Endothelial cell of umbilical vein (primary cell): ENCODE measurements around the gene CD2AP. TPM values are rescaled to one million over a fixed set of nuclear protein-coding genes. Genes with fewer than 3 reads are reported as not detected.

ENCODE experiments used
- BruUV-seq: library from RNA; stranded (reverse); fragments of 400-500 nt; replicated peaks from 2 replicates; lab custom pipeline; 2021; lab: Mats Ljungman, UMichigan
- CTCF ChIA-PET: fragments of 300-600, 350-600 bp; sonication (Branson Sonifier 250); formaldehyde crosslinking; loops from one replicate; lab custom pipeline; 2021; ENCODE audit warnings: antibody characterized with exemption, inconsistent platforms; lab: Charles Lee
- POLR2A ChIA-PET: fragments of 300-600, 350-600 bp; sonication (Branson Sonifier 250); formaldehyde crosslinking; loops from one replicate; lab custom pipeline; 2021; ENCODE audit warnings: antibody characterized with exemption, inconsistent platforms; lab: Charles Lee
- DNase-seq: peaks from one replicate; pipeline ENCODE4 v3.0.0-alpha.2; 2011; ENCODE audit warnings: low read depth, low spot score
- FAIRE-seq: peaks from 2 replicates; lab custom pipeline; 2011; peaks lifted over from hg19 to GRCh38; lab: Jason Lieb, UNC
- H2AFZ ChIP-seq: 2 replicates; pipeline ENCODE4 v1.6.0; 2012; ENCODE audit warnings: low read depth, low read length, control low read depth, inconsistent platforms
- H3K27ac ChIP-seq: 2 replicates; pipeline ENCODE4 v1.5.1; 2011; ENCODE audit warnings: low read depth, mild to moderate bottlenecking, control low read depth, low read length, moderate library complexity; ENCODE audit not compliant: insufficient read depth
- H3K27me3 ChIP-seq, 2 experiments: 2 replicates each; pipeline versions ENCODE4 v1.6.0 to v1.6.1; 2011; ENCODE audit warnings: low read length in 2 of 2, mixed read lengths in 1 of 2; ENCODE audit not compliant: control insufficient read depth in 2 of 2, insufficient read depth in 2 of 2
- H3K36me3 ChIP-seq, 2 experiments: 2 replicates in 1 of 2; 3 replicates in 1 of 2; pipeline ENCODE4 v1.5.1; 2011; ENCODE audit warnings: low read length in 2 of 2, mild to moderate bottlenecking in 1 of 2, moderate library complexity in 1 of 2; ENCODE audit not compliant: control insufficient read depth in 2 of 2, insufficient read depth in 2 of 2; ENCODE audit errors: extremely low read depth in 1 of 2
- H3K4me1 ChIP-seq: 3 replicates; pipeline ENCODE4 v1.5.1; 2011; ENCODE audit warnings: mild to moderate bottlenecking, low read length; ENCODE audit not compliant: control insufficient read depth, insufficient read depth; ENCODE audit errors: extremely low read depth
- H3K4me2 ChIP-seq: 2 replicates; pipeline ENCODE4 v1.6.1; 2011; ENCODE audit warnings: low read length, control low read depth, mixed read lengths; ENCODE audit not compliant: insufficient read depth
- H3K4me3 ChIP-seq, 3 experiments: fragments of 200-600 bp in 1 of 3; sonication (generic), shearing (Covaris generic) in 1 of 3; replicated peaks in 1 of 3; 2 replicates each; pipeline ENCODE4 v1.5.1; 2011 to 2016; ENCODE audit warnings: control low read depth in 3 of 3, low read length in 3 of 3, mild to moderate bottlenecking in 2 of 3, inconsistent platforms in 1 of 3, low read depth in 1 of 3, moderate library complexity in 1 of 3; ENCODE audit not compliant: insufficient read depth in 1 of 3
- H3K79me2 ChIP-seq: 2 replicates; pipeline ENCODE4 v1.6.0; 2012; ENCODE audit warnings: low read length, inconsistent platforms; ENCODE audit not compliant: control insufficient read depth, insufficient read depth
- H3K9ac ChIP-seq: replicated peaks from 2 replicates; pipeline ENCODE3; 2011; ENCODE audit warnings: low read length, control low read depth; ENCODE audit not compliant: insufficient read depth; ENCODE audit errors: extremely low read depth
- H3K9me1 ChIP-seq: replicated peaks from 3 replicates; pipeline ENCODE4 v1.6.0; 2011; ENCODE audit warnings: mild to moderate bottlenecking, low read length; ENCODE audit not compliant: control insufficient read depth, insufficient read depth; ENCODE audit errors: extremely low read depth
- H3K9me3 ChIP-seq: replicated peaks from 2 replicates; pipeline ENCODE4 v1.5.1; 2012; ENCODE audit warnings: low read length, inconsistent platforms; ENCODE audit not compliant: control insufficient read depth, insufficient read depth
- H4K20me1 ChIP-seq: replicated peaks from 2 replicates; pipeline ENCODE3; 2011; ENCODE audit warnings: mild to moderate bottlenecking, low read length; ENCODE audit not compliant: control insufficient read depth, insufficient read depth; ENCODE audit errors: extremely low read depth
- EZH2 ChIP-seq: IDR thresholded peaks from 2 replicates; pipeline ENCODE4 v1.6.1; 2012; ENCODE audit warnings: borderline replicate concordance, low read depth, mild to moderate bottlenecking, moderate library complexity, low read length, inconsistent platforms; ENCODE audit not compliant: severe bottlenecking
- FOS ChIP-seq: IDR thresholded peaks from 2 replicates; pipeline ENCODE4 v1.6.1; 2011; ENCODE audit warnings: mild to moderate bottlenecking, low read length, moderate library complexity, borderline replicate concordance; ENCODE audit not compliant: insufficient read depth
- GATA2 ChIP-seq: IDR thresholded peaks from 2 replicates; pipeline ENCODE4 v1.7.0; 2011; ENCODE audit warnings: low read depth, mild to moderate bottlenecking, moderate library complexity, mixed read lengths, low read length; ENCODE audit not compliant: insufficient read length, insufficient read depth
- JUN ChIP-seq: IDR thresholded peaks from 2 replicates; pipeline ENCODE4 v1.6.1; 2011; ENCODE audit warnings: borderline replicate concordance, low read depth; ENCODE audit not compliant: insufficient read length, insufficient read depth
- MYC ChIP-seq: IDR thresholded peaks from one replicate; pipeline ENCODE4 v1.6.1; 2011; ENCODE audit warnings: mild to moderate bottlenecking, low read depth, low read length
- POLR2A ChIP-seq: IDR thresholded peaks from 2 replicates; pipeline ENCODE4 v1.6.1; 2012; ENCODE audit warnings: low read depth, mild to moderate bottlenecking, control low read depth, low read length
- POLR2AphosphoS5 ChIP-seq: IDR thresholded peaks from 2 replicates; pipeline ENCODE4 v1.6.1; 2012; ENCODE audit warnings: low read depth, mild to moderate bottlenecking, control low read depth, low read length, moderate library complexity; ENCODE audit not compliant: insufficient read depth
- dilution Hi-C: fragments of 300-500 bp; cut with MboI; formaldehyde crosslinking; loops from one replicate; pipeline ENCODE4 v1.15.0; 2019; ENCODE audit warnings: low sequenced_read_pairs; ENCODE audit not compliant: extremely low pct_ligation_motif_present
- intact Hi-C: fragments of 100-400 bp; cut with micrococcal nuclease; formaldehyde crosslinking; loops from one replicate; pipeline ENCODE4 v1.10.0; 2022
- polyA plus RNA-seq, 4 experiments: library from polyadenylated mRNA; depleted of rRNA in 3 of 4; stranded (reverse) in 3 of 4; unstranded in 1 of 4; fragments of >200 nt; gene quantifications; 2 replicates each; pipeline versions ENCODE4 v1.2.1 to v1.2.3, GENCODE V29; 2011 to 2012; ENCODE audit warnings: missing spikeins in 1 of 4
- total RNA-seq: library from RNA; stranded (reverse); gene quantifications from 2 replicates; pipeline ENCODE4 v1.2.3, GENCODE V29; 2021
- TF ChIP-seq, protein P1 (sequence below): IDR thresholded peaks from 2 replicates; pipeline ENCODE4 v1.6.1; 2011; ENCODE audit not compliant: insufficient read depth, insufficient read length
- TF ChIP-seq, protein P2 (sequence below), 2 donors: IDR thresholded peaks; 1 replicate in 1 of 2; 2 replicates in 1 of 2; pipeline ENCODE4 v1.5.1; 2011; ENCODE audit warnings: low read length in 2 of 2, mild to moderate bottlenecking in 2 of 2, moderate library complexity in 2 of 2, control low read depth in 1 of 2, inconsistent platforms in 1 of 2, low read depth in 1 of 2; ENCODE audit not compliant: insufficient read depth in 1 of 2; ENCODE audit errors: extremely low read depth in 1 of 2

CD2AP gene
- total and polyA plus RNA-seq, 2 donors (not counting 3 experiments of a cell fraction or from before 2014, with no cell fraction given): 4.2 to 39.8 TPM

DNA sequence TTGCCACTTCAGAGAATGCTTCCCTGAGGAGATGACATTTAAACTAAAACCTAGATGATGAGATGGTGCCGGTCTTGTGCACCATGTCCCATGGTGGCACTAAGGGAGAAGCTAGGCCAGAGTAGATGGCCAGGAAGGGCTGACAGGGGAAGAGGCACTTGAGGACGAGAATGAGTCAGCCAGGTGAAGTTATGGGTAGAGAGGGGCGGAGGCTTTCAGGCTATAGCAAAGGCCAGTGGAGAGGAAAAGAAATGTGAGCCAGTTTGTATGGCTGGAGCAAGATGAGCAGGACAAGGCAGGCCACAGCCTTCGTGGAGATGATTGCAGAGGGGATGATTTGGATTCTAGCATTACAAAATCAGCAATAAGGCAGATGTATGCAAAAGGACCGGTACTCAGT, 176.1 kb downstream of the CD2AP start:
- ChIA-PET CTCF (interaction anchor here (1.7 kb wide), 1 partner anchor 134 kb away, joined by 5 read pairs; no protein-coding TSS in a partner anchor), POLR2A (no interaction called here)
- Histone ChIP-seq H2AFZ (no peak overlapping the region), H3K9me1 (no peaks in the 10 kb centered on the region), H3K9me3 (no peaks in the 10 kb centered on the region), H3K4me2 (no peak overlapping the region), H3K4me3 (no peak overlapping the region), H3K9ac (no peak overlapping the region), H3K4me1 (peaks cover 11% of the 10 kb centered on the region), H3K27ac (no peak overlapping the region), H3K36me3 (no peaks in the 10 kb centered on the region), H3K79me2 (no peaks in the 10 kb centered on the region), H3K27me3 (no peaks in the 10 kb centered on the region), H4K20me1 (no peaks in the 10 kb centered on the region)
- FAIRE-seq (no peak), DNase-seq (no peak)
- no TSS peak for BruUV-seq
- TF ChIP-seq FOS (no peak), JUN (no peak), MYC (no peak), GATA2 (no peak), POLR2A (no peak), EZH2 (no peak)
- TF ChIP-seq, protein P1, sequence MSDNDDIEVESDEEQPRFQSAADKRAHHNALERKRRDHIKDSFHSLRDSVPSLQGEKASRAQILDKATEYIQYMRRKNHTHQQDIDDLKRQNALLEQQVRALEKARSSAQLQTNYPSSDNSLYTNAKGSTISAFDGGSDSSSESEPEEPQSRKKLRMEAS: no peak
- intact Hi-C loops (loop anchor here (5.0 kb wide), 1 partner anchor 129 kb away; the partner anchor contains the start of gene OPN5), dilution Hi-C loops (no loop called here)

DNA sequence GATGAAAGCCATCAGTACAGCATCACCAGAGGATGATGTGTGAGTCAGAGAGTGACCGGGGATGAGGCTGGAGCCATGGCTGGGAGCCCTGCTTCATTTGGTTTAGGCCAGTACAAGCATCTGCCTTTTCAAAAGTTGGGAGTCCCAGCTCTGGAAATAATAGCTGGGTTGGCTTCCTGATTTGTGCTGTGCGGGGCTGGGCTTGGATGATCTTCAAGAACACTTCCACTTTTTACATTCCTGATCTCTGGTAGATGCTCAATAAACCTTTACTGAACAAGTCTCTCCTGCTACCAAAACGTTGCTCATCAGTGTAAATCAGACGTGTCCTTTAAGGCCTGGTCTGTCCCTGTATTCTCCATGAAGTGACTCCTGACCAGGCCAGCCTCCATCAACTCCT, 176.7 kb downstream of the CD2AP start:
- no peak overlapping the region for H3K4me2 ChIP-seq
- H3K9me3 ChIP-seq: no peaks in the 10 kb centered on the region
- no peak overlapping the region for H2AFZ ChIP-seq
- no peaks in the 10 kb centered on the region for H3K9me1 ChIP-seq
- H3K36me3 ChIP-seq: no peaks in the 10 kb centered on the region
- dilution Hi-C loops (no loop called here), intact Hi-C loops (loop anchor here (5.0 kb wide), 1 partner anchor 128 kb away; the partner anchor contains the start of gene OPN5)
- H3K27me3 ChIP-seq: peaks cover 0 to 2% of the 10 kb centered on the region in 2 experiments
- peaks cover 11% of the 10 kb centered on the region for H3K4me1 ChIP-seq
- DNase-seq (no peak), FAIRE-seq (no peak)
- ChIA-PET CTCF (no interaction called here), POLR2A (no interaction called here)
- H4K20me1 ChIP-seq: no peaks in the 10 kb centered on the region
- no peak overlapping the region for H3K27ac ChIP-seq
- TF ChIP-seq MYC: no peak
- TF ChIP-seq EZH2: no peak
- TF ChIP-seq POLR2A: no peak
- TF ChIP-seq POLR2AphosphoS5: no peak
- TF ChIP-seq FOS: no peak
- no peak for TF ChIP-seq JUN
- no peak for TF ChIP-seq GATA2
- TF ChIP-seq, protein P2, sequence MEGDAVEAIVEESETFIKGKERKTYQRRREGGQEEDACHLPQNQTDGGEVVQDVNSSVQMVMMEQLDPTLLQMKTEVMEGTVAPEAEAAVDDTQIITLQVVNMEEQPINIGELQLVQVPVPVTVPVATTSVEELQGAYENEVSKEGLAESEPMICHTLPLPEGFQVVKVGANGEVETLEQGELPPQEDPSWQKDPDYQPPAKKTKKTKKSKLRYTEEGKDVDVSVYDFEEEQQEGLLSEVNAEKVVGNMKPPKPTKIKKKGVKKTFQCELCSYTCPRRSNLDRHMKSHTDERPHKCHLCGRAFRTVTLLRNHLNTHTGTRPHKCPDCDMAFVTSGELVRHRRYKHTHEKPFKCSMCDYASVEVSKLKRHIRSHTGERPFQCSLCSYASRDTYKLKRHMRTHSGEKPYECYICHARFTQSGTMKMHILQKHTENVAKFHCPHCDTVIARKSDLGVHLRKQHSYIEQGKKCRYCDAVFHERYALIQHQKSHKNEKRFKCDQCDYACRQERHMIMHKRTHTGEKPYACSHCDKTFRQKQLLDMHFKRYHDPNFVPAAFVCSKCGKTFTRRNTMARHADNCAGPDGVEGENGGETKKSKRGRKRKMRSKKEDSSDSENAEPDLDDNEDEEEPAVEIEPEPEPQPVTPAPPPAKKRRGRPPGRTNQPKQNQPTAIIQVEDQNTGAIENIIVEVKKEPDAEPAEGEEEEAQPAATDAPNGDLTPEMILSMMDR (IDR thresholded peaks at IDR 0.05; ENCODE audit: extremely low read depth in 1 of 2, insufficient read depth in 1 of 2, low read depth in 1 of 2, low read length in 2 of 2): no peak
- TF ChIP-seq, protein P1: no peak
- BruUV-seq: no TSS peak
- H3K9ac ChIP-seq: no peak overlapping the region
- no peak overlapping the region for H3K4me3 ChIP-seq
- no peaks in the 10 kb centered on the region for H3K79me2 ChIP-seq
